Nephron progenitor cell (in vitro differentiated cells): Measurements from ENCODE around the gene ZNF688.
A peak's percentile ranks its signal among the peaks of the same experiment; 100 is the strongest.
"Not testable (repeated sequence)": the region's sequence is repeated elsewhere in the genome, so short reads cannot be mapped to it uniquely, and the experiment has no call there.

Experiments used
- DNase-seq: peaks from one replicate; pipeline ENCODE4 v3.0.0; 2021
- H3K27ac Mint-ChIP-seq: 2 replicates; pipeline ENCODE4 v1.8.0; 2021; ENCODE audit warnings: mild to moderate bottlenecking, moderate library complexity, mixed read lengths
- H3K27me3 Mint-ChIP-seq: 2 replicates; pipeline ENCODE4 v1.8.0; 2021; ENCODE audit warnings: mild to moderate bottlenecking, low read depth, mixed read lengths; ENCODE audit not compliant: poor library complexity
- H3K36me3 Mint-ChIP-seq: 2 replicates; pipeline ENCODE4 v1.8.0; 2021; ENCODE audit warnings: low read depth, mixed read lengths
- H3K4me1 Mint-ChIP-seq: 2 replicates; pipeline ENCODE4 v1.8.0; 2021; ENCODE audit warnings: mixed read lengths
- H3K4me3 Mint-ChIP-seq: 2 replicates; pipeline ENCODE4 v1.8.0; 2021; ENCODE audit warnings: mild to moderate bottlenecking, moderate library complexity, mixed read lengths
- H3K9me3 Mint-ChIP-seq: 2 replicates; pipeline ENCODE4 v1.8.0; 2021; ENCODE audit warnings: mild to moderate bottlenecking, moderate library complexity, mixed read lengths
- CTCF ChIP-seq: fragments of 200-600 bp; sonication (generic); IDR thresholded peaks from 2 replicates; pipeline ENCODE4 v1.5.0; 2021; ENCODE audit warnings: antibody characterized with exemption

ZNF688 gene

GRCh38 chr16:30603945-30604315 lies 32.4 kb upstream of the ZNF688 start:
- no peak for DNase-seq
- no peak for TF ChIP-seq CTCF
- Mint-ChIP-seq H3K27ac (peak overlapping the region; percentile 61), H3K4me3 (no peak overlapping the region), H3K27me3 (peaks cover 5% of the 10 kb centered on the region), H3K36me3 (peaks cover 54% of the 10 kb centered on the region), H3K9me3 (peaks cover 8% of the 10 kb centered on the region), H3K4me1 (peaks cover 9% of the 10 kb centered on the region)

- Mint-ChIP-seq H3K9me3 (peaks cover 8% of the 10 kb centered on the region), H3K27ac (peak overlapping the region; percentile 64), H3K27me3 (peaks cover 5% of the 10 kb centered on the region), H3K36me3 (peaks cover 49% of the 10 kb centered on the region), H3K4me3 (no peak overlapping the region), H3K4me1 (peaks cover 3% of the 10 kb centered on the region)
- TF ChIP-seq CTCF = no peak
- no peak for DNase-seq
Observed at GRCh38 chr16:30602616-30603277, 31.2 kb upstream of the ZNF688 start.

GRCh38 chr16:30601966-30602365 lies 30.5 kb upstream of the ZNF688 start:
- Mint-ChIP-seq H3K27ac (peak overlapping the region; percentile 28), H3K4me1 (no peaks in the 10 kb centered on the region), H3K36me3 (peaks cover 44% of the 10 kb centered on the region), H3K4me3 (no peak overlapping the region), H3K27me3 (peaks cover 5% of the 10 kb centered on the region), H3K9me3 (peaks cover 8% of the 10 kb centered on the region)
- no peak for DNase-seq
- TF ChIP-seq CTCF = no peak

- peaks cover 8% of the 10 kb centered on the region for H3K9me3 Mint-ChIP-seq
- DNase-seq = no peak
- H3K4me3 Mint-ChIP-seq = no peak overlapping the region
- TF ChIP-seq CTCF = no peak
- no peak overlapping the region for H3K27ac Mint-ChIP-seq
- peaks cover 5% of the 10 kb centered on the region for H3K27me3 Mint-ChIP-seq
- H3K36me3 Mint-ChIP-seq = peaks cover 34% of the 10 kb centered on the region
- no peaks in the 10 kb centered on the region for H3K4me1 Mint-ChIP-seq
Observed at GRCh38 chr16:30600929-30601328, 29.4 kb upstream of the ZNF688 start.

- H3K27ac Mint-ChIP-seq = no peak overlapping the region
- no peak for DNase-seq
- H3K4me3 Mint-ChIP-seq = no peak overlapping the region
- peaks cover 5% of the 10 kb centered on the region for H3K27me3 Mint-ChIP-seq
- no peaks in the 10 kb centered on the region for H3K4me1 Mint-ChIP-seq
- no peak for TF ChIP-seq CTCF
- H3K36me3 Mint-ChIP-seq = peaks cover 33% of the 10 kb centered on the region
- H3K9me3 Mint-ChIP-seq = peaks cover 11% of the 10 kb centered on the region
Observed at GRCh38 chr16:30600215-30600614, 28.7 kb upstream of the ZNF688 start.

- peaks cover 2% of the 10 kb centered on the region for H3K4me1 Mint-ChIP-seq
- TF ChIP-seq CTCF = no peak
- DNase-seq = no peak
- peaks cover 11% of the 10 kb centered on the region for H3K9me3 Mint-ChIP-seq
- H3K4me3 Mint-ChIP-seq = no peak overlapping the region
- H3K27ac Mint-ChIP-seq = no peak overlapping the region
- peaks cover 35% of the 10 kb centered on the region for H3K36me3 Mint-ChIP-seq
- H3K27me3 Mint-ChIP-seq = peaks cover 4% of the 10 kb centered on the region
Observed at GRCh38 chr16:30592871-30593270, 21.4 kb upstream of the ZNF688 start.

- Mint-ChIP-seq H3K9me3 (peaks cover 12% of the 10 kb centered on the region), H3K4me1 (peaks cover 10% of the 10 kb centered on the region), H3K36me3 (peaks cover 44% of the 10 kb centered on the region)
- not testable (repeated sequence) for DNase-seq, H3K27me3 Mint-ChIP-seq, H3K27ac Mint-ChIP-seq, H3K4me3 Mint-ChIP-seq
Observed at GRCh38 chr16:30590869-30591268, 19.4 kb upstream of the ZNF688 start.

GRCh38 chr16:30589582-30589981 lies 18.1 kb upstream of the ZNF688 start:
- H3K36me3 Mint-ChIP-seq = peaks cover 40% of the 10 kb centered on the region
- not testable (repeated sequence) for DNase-seq, H3K27ac Mint-ChIP-seq, H3K4me3 Mint-ChIP-seq, H3K9me3 Mint-ChIP-seq, H3K27me3 Mint-ChIP-seq
- H3K4me1 Mint-ChIP-seq = peaks cover 20% of the 10 kb centered on the region
